Measurements from ENCODE around the gene DMAP1. TPM values are rescaled to one million over a fixed set of nuclear protein-coding genes. Genes with fewer than 3 reads are reported as not detected.

The DMAP1 gene, protein sequence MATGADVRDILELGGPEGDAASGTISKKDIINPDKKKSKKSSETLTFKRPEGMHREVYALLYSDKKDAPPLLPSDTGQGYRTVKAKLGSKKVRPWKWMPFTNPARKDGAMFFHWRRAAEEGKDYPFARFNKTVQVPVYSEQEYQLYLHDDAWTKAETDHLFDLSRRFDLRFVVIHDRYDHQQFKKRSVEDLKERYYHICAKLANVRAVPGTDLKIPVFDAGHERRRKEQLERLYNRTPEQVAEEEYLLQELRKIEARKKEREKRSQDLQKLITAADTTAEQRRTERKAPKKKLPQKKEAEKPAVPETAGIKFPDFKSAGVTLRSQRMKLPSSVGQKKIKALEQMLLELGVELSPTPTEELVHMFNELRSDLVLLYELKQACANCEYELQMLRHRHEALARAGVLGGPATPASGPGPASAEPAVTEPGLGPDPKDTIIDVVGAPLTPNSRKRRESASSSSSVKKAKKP
- total RNA-seq = 11.3 and 18.1 TPM in 2 replicates

DNA sequence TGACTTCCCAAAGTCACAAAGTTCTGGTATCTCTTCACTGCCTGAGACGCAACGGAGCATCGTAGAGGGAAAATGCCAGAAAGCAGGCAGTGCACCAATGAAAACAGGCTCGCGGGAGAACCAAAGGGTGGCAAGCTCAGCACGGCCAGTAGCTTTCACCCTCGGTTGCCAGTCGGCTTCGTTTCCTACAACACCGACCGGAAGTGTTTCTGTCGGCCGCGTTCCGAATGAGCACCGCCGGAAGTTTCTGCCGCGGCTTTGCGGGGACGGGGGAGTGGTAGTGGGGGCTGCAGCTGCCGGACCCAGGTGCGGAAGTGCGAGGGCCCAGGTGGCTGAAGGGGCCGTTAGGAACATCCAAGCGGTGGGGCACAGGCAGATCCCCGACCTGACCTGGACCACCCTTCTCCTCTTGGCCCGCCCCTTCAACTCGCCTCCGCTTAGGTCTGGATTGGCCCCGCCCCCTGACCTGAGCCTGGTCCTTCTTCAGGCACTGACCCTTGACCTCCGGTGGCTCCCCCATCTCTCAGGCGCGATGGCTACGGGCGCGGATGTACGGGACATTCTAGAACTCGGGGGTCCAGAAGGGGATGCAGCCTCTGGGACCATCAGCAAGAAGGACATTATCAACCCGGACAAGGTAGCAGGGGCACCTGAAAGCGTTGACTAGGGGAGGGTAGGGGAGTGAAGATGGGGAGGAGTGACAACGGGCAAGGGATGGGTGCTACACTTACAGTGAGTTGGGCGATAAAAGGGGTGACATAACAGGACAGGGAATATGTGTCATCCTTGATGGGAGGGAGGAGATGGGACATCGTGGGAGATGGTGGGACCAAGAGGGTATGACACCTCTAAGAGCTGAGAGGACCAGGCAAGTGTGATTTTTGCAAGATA is at the start of gene DMAP1:
TSS of gene DMAP1 (plus strand) at position 250 of the 891 bp plus-strand sequence. CDS start at position 533, 283 bp downstream.

Other genes with a start within 250 kb of the DMAP1 start
- gene DPH2, start 243.5 kb upstream of the DMAP1 start, total RNA-seq = 13.4 and 19.6 TPM in 2 replicates
- gene ATP6V0B, start 238.5 kb upstream of the DMAP1 start, total RNA-seq = 74.9 and 154 TPM in 2 replicates
- gene B4GALT2, start 234.3 kb upstream of the DMAP1 start, total RNA-seq = 78.9 and 84.0 TPM in 2 replicates
- gene CCDC24, start 221.9 kb upstream of the DMAP1 start, total RNA-seq = 3.3 and 4.8 TPM in 2 replicates
- gene SLC6A9, start 182.0 kb upstream of the DMAP1 start, total RNA-seq = 7.7 and 11.0 TPM in 2 replicates
- gene KLF17, start 94.7 kb upstream of the DMAP1 start, total RNA-seq = 0.05 TPM in 1 of 2 replicates, not detected in the other
- gene KLF18, start 71.8 kb upstream of the DMAP1 start, total RNA-seq = not detected in 2 replicates
- 41.1 and 43.1 TPM in 2 replicates for gene ERI3, start 141.8 kb downstream of the DMAP1 start, total RNA-seq
- gene RNF220, start 191.8 kb downstream of the DMAP1 start, total RNA-seq = 60.0 and 72.5 TPM in 2 replicates